GM23248 (cell line): Measurements from ENCODE around the gene DENND4C. TPM values are rescaled to one million over a fixed set of nuclear protein-coding genes. Genes with fewer than 3 reads are reported as not detected.

Source experiments
- DNase-seq: peaks from one replicate; pipeline ENCODE4 v3.0.0-alpha.2; 2015
- H2AFZ ChIP-seq: fragments of 200-600 bp; sonication (generic); 2 replicates; pipeline ENCODE4 v1.6.1; 2016; ENCODE audit warnings: antibody characterized with exemption
- H3F3A ChIP-seq: fragments of 200-600 bp; sonication (generic); 2 replicates; pipeline ENCODE4 v1.6.1; 2016; ENCODE audit warnings: mild to moderate bottlenecking, antibody characterized with exemption, mixed run types; ENCODE audit not compliant: insufficient read depth
- H3K27ac ChIP-seq: fragments of 200-600 bp; sonication (generic); 2 replicates; pipeline ENCODE4 v1.5.1; 2016; ENCODE audit warnings: mild to moderate bottlenecking
- H3K27me3 ChIP-seq: fragments of 200-600 bp; sonication (generic); replicated peaks from 2 replicates; pipeline ENCODE4 v1.6.1; 2016; ENCODE audit warnings: mild to moderate bottlenecking; ENCODE audit not compliant: insufficient read depth
- H3K36me3 ChIP-seq: fragments of 200-600 bp; sonication (generic); 2 replicates; pipeline ENCODE4 v1.6.1; 2016; ENCODE audit warnings: low read depth, mild to moderate bottlenecking
- H3K4me1 ChIP-seq: fragments of 200-600 bp; sonication (generic); 2 replicates; pipeline ENCODE4 v1.6.1; 2016; ENCODE audit warnings: mild to moderate bottlenecking; ENCODE audit not compliant: insufficient read depth
- H3K4me2 ChIP-seq: fragments of 200-600 bp; sonication (generic); one replicate; pipeline ENCODE4 v1.6.1; 2016; ENCODE audit warnings: mild to moderate bottlenecking; ENCODE audit not compliant: unreplicated experiment
- H3K4me3 ChIP-seq: fragments of 200-600 bp; sonication (generic); 2 replicates; pipeline ENCODE4 v1.5.1; 2016; ENCODE audit warnings: mild to moderate bottlenecking
- H3K79me2 ChIP-seq: fragments of 200-600 bp; sonication (generic); 2 replicates; pipeline ENCODE4 v1.6.1; 2016; ENCODE audit warnings: mild to moderate bottlenecking; ENCODE audit not compliant: insufficient read depth
- H3K9ac ChIP-seq: fragments of 200-600 bp; sonication (generic); 2 replicates; pipeline ENCODE4 v1.6.1; 2016; ENCODE audit warnings: mild to moderate bottlenecking
- H3K9me2 ChIP-seq: fragments of 200-600 bp; sonication (generic); 2 replicates; pipeline ENCODE4 v1.6.1; 2016; ENCODE audit warnings: mixed run types, mild to moderate bottlenecking, moderate library complexity; ENCODE audit not compliant: insufficient read depth
- H3K9me3 ChIP-seq: fragments of 200-600 bp; sonication (generic); one replicate; pipeline ENCODE4 v1.6.1; 2017; ENCODE audit warnings: low read depth
- H4K20me1 ChIP-seq: fragments of 200-600 bp; sonication (generic); 2 replicates; pipeline ENCODE4 v1.6.0; 2016; ENCODE audit not compliant: insufficient read depth
- EZH2 ChIP-seq: fragments of 200-600 bp; sonication (generic); IDR thresholded peaks from 2 replicates; pipeline ENCODE4 v1.6.1; 2018; ENCODE audit warnings: antibody characterized with exemption, mild to moderate bottlenecking; ENCODE audit not compliant: insufficient read depth, poor library complexity, severe bottlenecking
- EZH2phosphoT487 ChIP-seq: fragments of 200-600 bp; sonication (generic); IDR thresholded peaks from 2 replicates; pipeline ENCODE4 v1.6.1; 2018; ENCODE audit warnings: antibody characterized with exemption, moderate library complexity, mild to moderate bottlenecking, low read depth; ENCODE audit not compliant: insufficient read depth
- WGBS, 2 experiments: methylation state at CpG; one replicate each; pipeline ENCODE4 v1.1.6; 2015 to 2017; ENCODE audit warnings: low lambda C conversion rate in 2 of 2, low coverage in 1 of 2; ENCODE audit errors: missing lambda C conversion rate in 2 of 2; 5-methylcytosine and 5-hydroxymethylcytosine counted together
- in situ Hi-C: fragments of 300-500 bp; cut with MboI; formaldehyde crosslinking; loops from 2 replicates; pipeline ENCODE4 v1.15.0; 2020
- polyA plus RNA-seq: library from polyadenylated mRNA; unstranded; fragments of >200 nt; fragmentation: Nextera tagmentation; extraction: Ambion mirVana; gene quantifications from 2 replicates; pipeline ENCODE4 v1.2.1, GENCODE V29; 2016
- total RNA-seq: library from RNA; depleted of rRNA; stranded (reverse); fragments of >200 nt; shearing (Covaris generic); gene quantifications from 2 replicates; pipeline ENCODE4 v1.2.3, GENCODE V29; 2014

DENND4C gene
- total and polyA plus RNA-seq, 2 experiments from 2014 or later, result 11.8 to 28.9 TPM

GRCh38 chr9:19283072-19283710, 52.7 kb downstream of the DENND4C start:
- no peaks in the 10 kb centered on the region; the same call in 1 of the 2 replicates for H3F3A ChIP-seq
- 96 to 97% methylated on average over 3 to 5 of the region's 5 CpGs for WGBS, 2 experiments
- H3K4me3 ChIP-seq, result no peak overlapping the region
- H3K9me2 ChIP-seq, result no peaks in the 10 kb centered on the region
- H3K27ac ChIP-seq, result no peak overlapping the region
- no peak for TF ChIP-seq EZH2phosphoT487
- TF ChIP-seq EZH2, result no peak
- H3K9me3 ChIP-seq, result no peaks in the 10 kb centered on the region
- no peak overlapping the region for H3K4me2 ChIP-seq
- no peaks in the 10 kb centered on the region for H3K27me3 ChIP-seq
- in situ Hi-C loops, result no loop called here
- H3K36me3 ChIP-seq, result no peaks in the 10 kb centered on the region
- no peak overlapping the region for H3K9ac ChIP-seq
- DNase-seq, result no peak
- peaks cover 19% of the 10 kb centered on the region; the same call in 1 of the 2 replicates for H4K20me1 ChIP-seq
- H2AFZ ChIP-seq, result no peak overlapping the region
- peaks cover 10% of the 10 kb centered on the region for H3K4me1 ChIP-seq
- peaks cover 88% of the 10 kb centered on the region for H3K79me2 ChIP-seq

- Histone ChIP-seq H3K4me2 (no peak overlapping the region), H3K9ac (no peak overlapping the region), H3K4me3 (no peak overlapping the region), H4K20me1 (peaks cover 19% of the 10 kb centered on the region; the same call in 1 of the 2 replicates), H3K27ac (no peak overlapping the region), H2AFZ (no peak overlapping the region), H3F3A (no peaks in the 10 kb centered on the region; the same call in 1 of the 2 replicates), H3K9me3 (no peaks in the 10 kb centered on the region), H3K9me2 (no peaks in the 10 kb centered on the region), H3K4me1 (peaks cover 10% of the 10 kb centered on the region), H3K36me3 (peaks cover 4% of the 10 kb centered on the region; the same call in 1 of the 2 replicates), H3K27me3 (no peaks in the 10 kb centered on the region), H3K79me2 (peaks cover 79% of the 10 kb centered on the region)
- in situ Hi-C loops, result no loop called here
- TF ChIP-seq EZH2phosphoT487 (no peak), EZH2 (no peak)
- 76 to 79% methylated on average over 3 of the region's 3 CpGs for WGBS, 2 experiments
- DNase-seq, result no peak
These were observed 54.2 kb downstream of the DENND4C start for GRCh38 chr9:19284729-19285128.

- TF ChIP-seq EZH2phosphoT487 (no peak), EZH2 (no peak)
- peaks cover 61% of the 10 kb centered on the region for H3K79me2 ChIP-seq
- peak; percentile 6 for DNase-seq
- 29 to 39% methylated on average over 5 of the region's 5 CpGs for WGBS, 2 experiments
- H3K4me1 ChIP-seq, result peaks cover 10% of the 10 kb centered on the region
- no peaks in the 10 kb centered on the region; the same call in 1 of the 2 replicates for H3F3A ChIP-seq
- H3K4me3 ChIP-seq, result no peak overlapping the region
- no peak overlapping the region for H3K27ac ChIP-seq
- H3K9ac ChIP-seq, result no peak overlapping the region
- in situ Hi-C loops, result no loop called here
- peaks cover 19% of the 10 kb centered on the region; the same call in 1 of the 2 replicates for H4K20me1 ChIP-seq
- H3K36me3 ChIP-seq, result peaks cover 12% of the 10 kb centered on the region; the same call in 1 of the 2 replicates
- no peaks in the 10 kb centered on the region for H3K9me3 ChIP-seq
- no peak overlapping the region for H3K4me2 ChIP-seq
- no peaks in the 10 kb centered on the region for H3K9me2 ChIP-seq
- H2AFZ ChIP-seq, result no peak overlapping the region
- no peaks in the 10 kb centered on the region for H3K27me3 ChIP-seq
These were observed 56.2 kb downstream of the DENND4C start for GRCh38 chr9:19286634-19287188.

GRCh38 chr9:19288081-19288480, 57.6 kb downstream of the DENND4C start:
- no peak for DNase-seq
- H3K4me3 ChIP-seq, result no peak overlapping the region
- no peaks in the 10 kb centered on the region for H3K27me3 ChIP-seq
- peaks cover 54% of the 10 kb centered on the region for H3K79me2 ChIP-seq
- no peak overlapping the region for H2AFZ ChIP-seq
- peaks cover 19% of the 10 kb centered on the region; the same call in 1 of the 2 replicates for H4K20me1 ChIP-seq
- no peak for TF ChIP-seq EZH2phosphoT487
- in situ Hi-C loops, result no loop called here
- H3K9me2 ChIP-seq, result no peaks in the 10 kb centered on the region
- H3K27ac ChIP-seq, result no peak overlapping the region
- 94 to 100% methylated on average over 2 of the region's 2 CpGs for WGBS, 2 experiments
- no peak overlapping the region for H3K4me2 ChIP-seq
- peaks cover 19% of the 10 kb centered on the region for H3K36me3 ChIP-seq
- H3K4me1 ChIP-seq, result peaks cover 10% of the 10 kb centered on the region
- H3K9ac ChIP-seq, result no peak overlapping the region
- no peaks in the 10 kb centered on the region for H3K9me3 ChIP-seq
- no peaks in the 10 kb centered on the region; the same call in 1 of the 2 replicates for H3F3A ChIP-seq
